ENCODE measurements around the gene ARHGDIB. TPM values are rescaled to one million over a fixed set of nuclear protein-coding genes. Genes with fewer than 3 reads are reported as not detected.
A peak's percentile ranks its signal among the peaks of the same experiment; 100 is the strongest.

Gene ARHGDIB
- total RNA-seq, 1 experiment from 2014 or later = 16.8 TPM

- no peak for DNase-seq (ENCODE audit: low read depth)
Measured at GRCh38 chr12:14931791-14932560, 29.4 kb downstream of the ARHGDIB start.

- DNase-seq (ENCODE audit: low read depth) = no peak
Measured at GRCh38 chr12:14931359-14931758, 30.0 kb downstream of the ARHGDIB start.

- DNase-seq (ENCODE audit: low read depth) = no peak
Measured at GRCh38 chr12:14930299-14930698, 31.1 kb downstream of the ARHGDIB start.

GRCh38 chr12:14928931-14929330, 32.5 kb downstream of the ARHGDIB start:
- no peak for DNase-seq (ENCODE audit: low read depth)

- DNase-seq (ENCODE audit: low read depth) = no peak
Measured at GRCh38 chr12:14927267-14927666, 34.1 kb downstream of the ARHGDIB start.

- no peak for DNase-seq (ENCODE audit: low read depth)
Measured at GRCh38 chr12:14924541-14924940, 36.9 kb downstream of the ARHGDIB start.

- no peak for DNase-seq (ENCODE audit: low read depth)
Measured at GRCh38 chr12:14923944-14924343, 37.5 kb downstream of the ARHGDIB start.

- DNase-seq (ENCODE audit: low read depth) = no peak
Measured at GRCh38 chr12:14921218-14921617, 40.2 kb downstream of the ARHGDIB start.

GRCh38 chr12:14920475-14921126, 40.8 kb downstream of the ARHGDIB start:
- DNase-seq (ENCODE audit: low read depth) = no peak

- no peak for DNase-seq (ENCODE audit: low read depth)
Measured at GRCh38 chr12:14919455-14919854, 41.9 kb downstream of the ARHGDIB start.

GRCh38 chr12:14915736-14916135, 45.7 kb downstream of the ARHGDIB start:
- no peak for DNase-seq (ENCODE audit: low read depth)

- peak; percentile 10 for DNase-seq (ENCODE audit: low read depth)
Measured at GRCh38 chr12:14913381-14913781, 48.0 kb downstream of the ARHGDIB start.

- no peak for DNase-seq (ENCODE audit: low read depth)
Measured at GRCh38 chr12:14911131-14911530, 50.3 kb downstream of the ARHGDIB start.

GRCh38 chr12:14910090-14910915, 51.1 kb downstream of the ARHGDIB start:
- peak; percentile 57 for DNase-seq (ENCODE audit: low read depth)

GRCh38 chr12:14907953-14908352, 53.4 kb downstream of the ARHGDIB start:
- DNase-seq (ENCODE audit: low read depth) = no peak

GRCh38 chr12:14906114-14906513, 55.3 kb downstream of the ARHGDIB start:
- DNase-seq (ENCODE audit: low read depth) = no peak

GRCh38 chr12:14905269-14906004, 56.0 kb downstream of the ARHGDIB start:
- no peak for DNase-seq (ENCODE audit: low read depth)

- no peak for DNase-seq (ENCODE audit: low read depth)
Measured at GRCh38 chr12:14904854-14905253, 56.5 kb downstream of the ARHGDIB start.

GRCh38 chr12:14903386-14904098, 57.9 kb downstream of the ARHGDIB start:
- DNase-seq (ENCODE audit: low read depth) = no peak

- no peak for DNase-seq (ENCODE audit: low read depth)
Measured at GRCh38 chr12:14902465-14902864, 58.9 kb downstream of the ARHGDIB start.

GRCh38 chr12:14901228-14901562, 60.2 kb downstream of the ARHGDIB start:
- DNase-seq (ENCODE audit: low read depth) = no peak

All from LHCN-M2 (cell line).